ENCODE results near the gene MYOZ3.

The MYOZ3 gene

DNA sequence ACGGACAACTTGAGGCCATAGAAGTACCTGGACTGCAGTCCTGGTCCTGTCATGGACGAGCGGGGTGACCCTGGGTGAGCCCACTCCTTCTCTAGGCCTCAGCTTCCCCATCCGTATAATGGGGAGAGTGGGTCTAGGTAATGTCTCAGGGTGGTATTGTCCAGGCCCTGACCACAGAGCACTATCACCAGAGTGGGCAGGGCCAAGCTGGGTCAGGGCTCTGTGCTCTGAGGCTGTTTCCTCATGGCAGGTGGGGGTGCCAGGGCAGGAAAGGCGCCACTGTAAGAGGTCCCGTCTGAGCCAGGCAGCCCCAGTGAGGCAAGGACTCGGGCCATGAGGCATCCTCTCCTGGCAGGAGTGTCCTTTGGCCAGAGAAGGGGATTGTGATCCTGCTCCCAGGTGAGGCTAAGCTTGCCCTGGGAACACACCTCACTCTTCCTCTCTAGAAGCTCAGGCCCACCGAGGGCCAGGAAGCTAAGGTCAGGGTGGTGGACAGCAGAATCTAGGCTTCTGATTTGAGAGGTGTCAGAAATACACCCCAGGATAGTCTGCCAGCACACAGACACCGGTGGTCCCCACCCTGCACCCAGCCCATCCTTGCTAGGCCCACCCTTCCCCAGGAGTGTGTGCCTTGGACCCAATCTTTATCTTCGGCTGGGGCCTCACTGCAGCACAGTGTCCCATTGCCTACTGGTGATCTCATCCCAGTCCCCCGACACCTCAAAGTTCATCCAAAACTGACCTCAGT lies 1.5 kb upstream of the MYOZ3 start:
- no peak for DNase-seq (ENCODE audit: low spot score)

GRCh38 chr5:150660108-150660831 lies 781 bp upstream of the MYOZ3 start:
- no peak for DNase-seq (ENCODE audit: low spot score)

GRCh38 chr5:150661821-150662596 lies 958 bp downstream of the MYOZ3 start:
- no peak for DNase-seq (ENCODE audit: low spot score)

GRCh38 chr5:150662731-150663516 lies 1.9 kb downstream of the MYOZ3 start:
- DNase-seq (ENCODE audit: low spot score), result no peak

DNA sequence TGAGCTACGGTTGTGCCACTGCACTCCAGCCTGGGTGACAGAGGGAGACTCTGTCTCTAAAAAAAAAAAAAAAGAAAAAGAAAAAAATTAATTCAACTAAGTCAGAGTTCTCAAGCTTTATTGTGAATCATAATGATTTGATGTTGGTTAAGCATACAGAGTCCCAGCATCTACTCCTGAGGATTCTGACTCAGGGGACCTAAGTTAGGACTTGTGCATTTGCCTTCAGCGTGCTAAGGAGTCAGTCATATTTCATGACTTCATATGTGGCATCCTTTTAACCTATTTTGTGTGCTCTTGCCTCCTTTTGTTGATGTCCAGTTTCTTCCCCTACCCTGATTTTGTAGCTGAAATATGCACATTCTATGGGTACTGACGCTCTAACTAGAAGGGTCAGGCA lies 2.9 kb downstream of the MYOZ3 start:
- no peak for DNase-seq (ENCODE audit: low spot score)

- no peak for DNase-seq (ENCODE audit: low spot score)
These were observed 4.0 kb downstream of the MYOZ3 start for GRCh38 chr5:150665044-150665443.

GRCh38 chr5:150670275-150670947 lies 9.4 kb downstream of the MYOZ3 start:
- DNase-seq (ENCODE audit: low spot score), result no peak

GRCh38 chr5:150670948-150671310 lies 9.9 kb downstream of the MYOZ3 start:
- no peak for DNase-seq (ENCODE audit: low spot score)

- DNase-seq (ENCODE audit: low spot score), result no peak
These were observed 10.6 kb downstream of the MYOZ3 start for GRCh38 chr5:150671509-150672236.

GRCh38 chr5:150672237-150672883 lies 11.3 kb downstream of the MYOZ3 start:
- DNase-seq (ENCODE audit: low spot score), result no peak

- DNase-seq (ENCODE audit: low spot score), result no peak
These were observed 11.8 kb downstream of the MYOZ3 start for GRCh38 chr5:150672884-150673275.

GRCh38 chr5:150674341-150674821 lies 13.3 kb downstream of the MYOZ3 start:
- DNase-seq (ENCODE audit: low spot score), result no peak

- no peak for DNase-seq (ENCODE audit: low spot score)
These were observed 14.0 kb downstream of the MYOZ3 start for GRCh38 chr5:150675069-150675468.

- no peak for DNase-seq (ENCODE audit: low spot score)
These were observed 15.5 kb downstream of the MYOZ3 start for GRCh38 chr5:150676578-150676977.

- DNase-seq (ENCODE audit: low spot score), result no peak
These were observed 28.1 kb downstream of the MYOZ3 start for GRCh38 chr5:150689120-150689519.

DNA sequence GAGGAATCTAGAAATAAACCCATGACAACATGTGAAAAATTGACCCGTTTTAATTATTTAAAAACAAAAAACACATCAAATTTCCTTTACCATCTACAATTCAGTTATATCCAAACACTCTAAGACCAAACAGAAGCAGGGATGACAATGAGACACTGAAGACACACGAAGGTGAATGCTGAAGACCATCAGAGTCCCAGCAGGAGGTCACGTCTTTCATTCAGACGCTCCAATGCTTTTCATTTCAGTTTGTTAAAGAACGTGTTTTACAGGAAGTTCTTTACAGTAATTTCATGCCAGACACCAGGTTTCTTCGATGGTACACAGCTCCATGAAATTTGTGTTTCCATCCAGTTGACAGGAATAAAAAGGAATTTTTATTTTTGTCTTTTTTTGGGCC lies 29.7 kb downstream of the MYOZ3 start:
- DNase-seq (ENCODE audit: low spot score), result no peak

DNA sequence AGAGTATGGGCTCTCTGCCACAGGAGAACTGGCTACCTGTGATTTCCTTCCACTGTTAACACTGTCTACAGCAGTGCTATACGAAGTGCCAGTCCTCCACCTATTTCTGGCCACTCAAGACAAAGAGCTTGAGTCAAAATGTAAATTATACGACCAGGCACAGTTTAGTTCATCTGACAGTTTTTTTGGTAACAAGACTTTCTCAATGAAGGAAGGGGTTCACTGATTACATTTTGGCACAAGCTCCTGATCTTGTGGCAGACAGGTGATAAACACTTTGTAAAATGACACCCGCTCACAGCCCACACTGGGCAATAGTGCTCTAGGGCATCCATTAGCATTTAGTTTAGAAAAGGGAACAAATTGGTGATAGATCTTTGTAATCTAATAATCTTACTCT lies 31.2 kb downstream of the MYOZ3 start:
- DNase-seq (ENCODE audit: low spot score), result no peak

GRCh38 chr5:150694612-150695011 lies 33.6 kb downstream of the MYOZ3 start:
- peak; percentile 26 for DNase-seq (ENCODE audit: low spot score)

DNA sequence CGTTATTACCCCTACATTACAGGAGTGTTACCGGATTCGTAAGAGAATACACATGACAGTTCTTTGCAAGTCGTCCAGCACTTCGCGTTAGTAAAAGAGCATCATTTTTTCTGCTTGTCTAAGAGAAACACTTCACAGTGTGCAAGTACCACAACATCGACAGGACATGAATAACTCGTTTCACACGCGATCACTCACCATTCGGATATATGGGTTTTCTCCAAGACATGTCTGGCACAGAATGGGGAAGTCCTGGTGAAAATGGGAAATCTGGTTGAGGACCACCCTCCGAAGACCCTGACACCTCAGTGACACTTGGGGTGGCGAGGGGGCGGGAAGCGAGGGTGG lies 39.2 kb downstream of the MYOZ3 start:
- DNase-seq (ENCODE audit: low spot score), result peak; percentile 8
